Measurements from ENCODE around the gene RICTOR.
A peak's percentile ranks its signal among the peaks of the same experiment; 100 is the strongest.

The RICTOR gene

DNA sequence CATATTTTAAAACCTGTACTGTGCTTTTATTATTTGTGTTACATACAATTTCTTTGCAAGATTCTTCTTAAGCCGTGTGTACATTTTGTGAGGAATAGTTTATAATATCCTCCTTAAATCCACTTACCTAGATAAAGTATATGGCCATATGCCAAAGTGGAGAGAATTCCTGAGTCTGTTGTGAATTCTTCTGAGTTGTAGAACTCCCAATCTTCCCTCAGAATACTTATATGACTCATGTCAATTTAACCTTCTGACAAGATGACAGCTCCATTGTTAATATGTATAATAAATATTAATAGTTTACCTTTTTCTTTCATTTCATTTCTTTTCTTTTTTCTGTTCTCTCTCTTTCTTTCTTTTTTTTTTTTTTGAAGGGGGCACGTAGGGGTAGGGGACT is 6.0 kb upstream of the RICTOR start:
- Histone ChIP-seq H3K9me3 (ENCODE audit: control insufficient read depth, insufficient read depth, low read length) (no peaks in the 10 kb centered on the region), H3K4me1 (ENCODE audit: insufficient read depth, low read length) (no peaks in the 10 kb centered on the region), H3K9ac (ENCODE audit: low read depth, low read length) (no peak overlapping the region), H3K36me3 (ENCODE audit: insufficient read depth, low read length) (no peaks in the 10 kb centered on the region)

DNA sequence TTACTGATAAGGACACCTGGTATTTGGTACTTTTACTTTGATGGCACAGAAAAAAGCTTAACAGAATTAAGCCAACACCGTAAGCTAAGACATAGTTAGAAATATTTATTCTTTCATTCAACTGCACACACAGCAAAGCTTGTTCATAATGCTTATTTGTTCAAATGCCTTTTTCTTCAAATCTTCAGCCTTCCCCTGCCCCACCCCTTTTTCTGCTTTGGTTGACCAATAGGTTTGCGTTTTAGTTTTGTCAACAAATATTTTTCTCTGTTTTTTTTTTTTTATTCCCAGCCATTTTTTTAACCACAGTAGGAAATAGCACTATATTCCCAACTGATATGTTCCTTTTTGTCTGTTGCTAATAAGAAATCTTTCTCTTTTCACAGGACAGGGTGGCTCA is 4.9 kb upstream of the RICTOR start:
- no peaks in the 10 kb centered on the region for H3K4me1 ChIP-seq (ENCODE audit: insufficient read depth, low read length)
- no peaks in the 10 kb centered on the region for H3K36me3 ChIP-seq (ENCODE audit: insufficient read depth, low read length)
- no peak overlapping the region for H3K9ac ChIP-seq (ENCODE audit: low read depth, low read length)
- no peaks in the 10 kb centered on the region for H3K9me3 ChIP-seq (ENCODE audit: control insufficient read depth, insufficient read depth, low read length)

DNA sequence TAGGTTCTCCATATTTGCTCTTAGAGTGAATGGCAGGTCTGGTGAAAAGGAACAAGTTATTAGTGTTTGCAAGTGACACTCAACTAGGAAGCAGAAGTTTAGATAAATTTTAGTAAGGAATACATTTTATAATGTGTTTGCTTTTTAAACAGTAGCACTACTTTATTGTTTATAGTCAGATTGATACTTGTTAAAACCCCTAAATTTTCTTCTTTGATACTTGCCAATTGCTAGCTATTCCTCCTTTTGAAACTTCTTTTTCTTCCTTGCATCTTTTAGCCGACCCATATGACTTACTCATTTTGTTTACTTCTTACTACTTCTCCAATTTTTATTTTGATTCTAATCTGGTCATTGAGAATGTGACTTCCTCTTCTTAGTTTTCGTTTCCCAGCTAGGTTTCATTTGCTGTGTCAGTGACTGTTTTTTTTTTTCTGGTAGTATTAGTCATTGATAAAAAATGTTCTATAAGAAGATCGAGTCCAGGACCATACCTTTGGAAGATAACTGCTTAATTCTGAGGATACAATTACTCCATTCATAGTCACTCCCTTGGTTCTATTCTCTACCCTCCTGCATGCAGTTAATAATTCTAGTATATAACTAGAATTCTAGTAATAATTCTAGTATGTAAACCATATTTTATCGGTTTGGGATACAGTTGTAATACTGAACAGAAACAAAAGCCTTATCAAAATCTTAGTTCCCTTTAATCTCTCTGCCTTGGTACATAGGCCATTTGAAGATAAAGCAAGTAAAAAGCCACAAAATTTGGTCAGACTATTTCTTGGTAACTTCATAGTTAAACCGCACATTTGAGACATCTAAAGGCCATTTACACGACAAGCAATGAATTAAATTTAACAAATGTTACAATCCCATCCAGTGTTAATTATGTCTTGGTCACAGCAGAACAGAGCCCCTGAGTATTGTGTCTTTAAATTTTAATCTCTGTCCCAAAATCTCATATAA is 2.8 kb upstream of the RICTOR start:
- no peak overlapping the region for H3K9ac ChIP-seq (ENCODE audit: low read depth, low read length)
- H3K36me3 ChIP-seq (ENCODE audit: insufficient read depth, low read length): no peaks in the 10 kb centered on the region
- no peaks in the 10 kb centered on the region for H3K4me1 ChIP-seq (ENCODE audit: insufficient read depth, low read length)
- no peaks in the 10 kb centered on the region for H3K9me3 ChIP-seq (ENCODE audit: control insufficient read depth, insufficient read depth, low read length)

DNA sequence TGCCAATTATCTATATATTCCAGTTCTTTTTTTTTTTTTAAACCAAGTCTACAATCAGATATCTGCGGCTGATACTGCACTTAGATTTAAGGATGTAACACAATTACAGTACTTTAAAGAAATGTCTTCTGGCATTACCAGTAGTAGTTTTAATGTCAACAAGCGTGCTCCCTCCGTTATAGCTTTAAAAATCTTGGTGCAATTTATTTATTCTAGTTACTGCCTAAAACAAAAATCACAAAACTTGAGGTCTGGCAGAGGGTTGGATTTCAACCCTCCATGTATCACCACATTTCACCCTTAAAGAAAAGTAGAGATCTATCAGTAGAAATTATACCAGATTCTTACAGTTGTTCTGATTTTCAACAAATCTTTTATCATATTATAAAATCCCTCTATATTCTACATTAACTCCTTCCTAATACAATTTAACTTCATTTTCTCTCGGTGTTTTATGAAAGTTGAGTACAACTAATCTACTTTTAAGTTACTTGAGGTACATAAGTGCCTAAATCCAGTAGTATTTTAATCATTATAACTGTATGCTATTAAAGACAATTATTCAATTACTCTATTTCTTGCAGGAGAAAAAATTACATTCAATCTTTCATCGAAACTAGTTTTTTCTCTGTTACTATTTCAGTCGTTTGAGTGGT is 2.0 kb upstream of the RICTOR start:
- Histone ChIP-seq H3K9ac (ENCODE audit: low read depth, low read length) (no peak overlapping the region), H3K9me3 (ENCODE audit: control insufficient read depth, insufficient read depth, low read length) (no peaks in the 10 kb centered on the region), H3K4me1 (ENCODE audit: insufficient read depth, low read length) (no peaks in the 10 kb centered on the region), H3K36me3 (ENCODE audit: insufficient read depth, low read length) (no peaks in the 10 kb centered on the region)

DNA sequence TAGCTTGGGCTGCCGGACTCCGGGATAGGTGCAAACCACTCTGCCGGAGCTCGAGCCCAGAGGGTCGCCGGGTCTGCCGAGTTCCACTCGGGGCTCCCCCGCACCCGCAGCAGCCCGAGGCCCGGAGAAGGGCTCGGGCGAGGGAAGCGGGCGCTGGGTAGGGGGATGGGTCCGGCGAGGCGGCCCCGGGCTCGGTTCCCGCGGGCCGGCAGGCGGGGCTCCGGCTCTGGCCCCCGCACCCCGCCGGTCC is 507 bp downstream of the RICTOR start:
- Histone ChIP-seq H3K9ac (ENCODE audit: low read depth, low read length) (peak overlapping the region; percentile 98), H3K4me1 (ENCODE audit: insufficient read depth, low read length) (no peaks in the 10 kb centered on the region), H3K9me3 (ENCODE audit: control insufficient read depth, insufficient read depth, low read length) (no peaks in the 10 kb centered on the region), H3K36me3 (ENCODE audit: insufficient read depth, low read length) (no peaks in the 10 kb centered on the region)

DNA sequence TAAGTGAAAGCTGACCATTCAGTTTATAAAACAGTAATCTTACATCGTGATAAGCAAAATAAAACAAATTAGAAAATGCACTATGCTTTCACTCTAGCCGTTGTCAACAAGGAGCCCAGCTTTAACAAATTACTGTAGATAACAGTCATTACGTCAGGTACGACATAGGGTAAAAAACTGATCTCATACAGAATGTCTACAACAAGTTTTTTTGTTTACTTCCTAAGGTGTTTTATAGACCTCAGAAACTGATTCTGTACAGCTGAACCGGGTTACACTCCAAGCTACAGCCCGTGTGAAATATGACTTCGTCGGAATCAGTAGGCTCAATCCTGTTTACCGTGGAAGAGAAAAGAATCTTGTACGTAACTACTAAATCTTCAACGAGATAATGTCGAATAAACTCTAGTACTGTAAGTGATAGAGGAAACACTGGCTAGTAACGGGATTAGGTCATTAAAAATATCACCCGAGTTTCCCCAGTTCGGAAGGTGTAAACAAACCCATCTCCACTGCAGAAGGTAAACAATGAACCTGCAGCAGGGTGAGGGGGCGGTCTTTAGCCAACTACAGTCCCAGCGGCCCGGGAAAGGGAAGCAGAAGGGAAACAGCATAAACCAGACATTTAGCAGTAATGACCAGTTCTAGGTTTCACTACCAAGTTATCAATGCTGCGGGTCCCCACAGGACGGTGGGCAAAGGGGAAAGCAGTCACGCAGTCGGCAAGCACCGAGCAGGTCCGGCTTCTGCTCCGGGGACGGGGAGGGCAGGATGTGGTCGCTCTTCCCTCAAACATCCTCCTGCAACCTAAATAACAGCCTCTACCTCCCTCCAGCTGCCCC is 1.1 kb downstream of the RICTOR start:
- Histone ChIP-seq H3K9ac (ENCODE audit: low read depth, low read length) (peak overlapping the region; percentile 98), H3K36me3 (ENCODE audit: insufficient read depth, low read length) (no peaks in the 10 kb centered on the region), H3K4me1 (ENCODE audit: insufficient read depth, low read length) (no peaks in the 10 kb centered on the region), H3K9me3 (ENCODE audit: control insufficient read depth, insufficient read depth, low read length) (no peaks in the 10 kb centered on the region)

DNA sequence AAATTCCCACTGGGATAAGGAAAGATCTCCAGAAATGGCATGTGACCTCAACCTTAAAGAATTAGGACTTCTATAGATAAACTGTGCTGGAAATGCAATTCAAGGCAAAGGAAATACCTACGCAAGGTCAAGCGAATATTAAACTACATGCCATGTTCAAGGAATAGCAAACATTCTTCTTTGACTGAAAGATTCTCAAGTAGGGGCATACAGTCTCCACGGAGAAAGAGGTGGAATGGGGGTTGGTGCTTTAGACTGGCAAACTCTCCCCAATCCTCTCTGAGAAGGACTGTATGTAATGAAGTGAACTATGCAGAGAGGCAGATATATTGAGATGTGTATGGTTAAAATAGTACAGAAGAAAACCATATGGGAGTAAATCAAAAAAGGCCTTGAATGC is 6.1 kb downstream of the RICTOR start:
- H3K4me1 ChIP-seq (ENCODE audit: insufficient read depth, low read length): no peaks in the 10 kb centered on the region
- H3K9ac ChIP-seq (ENCODE audit: low read depth, low read length): no peak overlapping the region
- H3K9me3 ChIP-seq (ENCODE audit: control insufficient read depth, insufficient read depth, low read length): peaks cover 10% of the 10 kb centered on the region; the same call in 1 of the 2 replicates
- H3K36me3 ChIP-seq (ENCODE audit: insufficient read depth, low read length): peaks cover 5% of the 10 kb centered on the region

DNA sequence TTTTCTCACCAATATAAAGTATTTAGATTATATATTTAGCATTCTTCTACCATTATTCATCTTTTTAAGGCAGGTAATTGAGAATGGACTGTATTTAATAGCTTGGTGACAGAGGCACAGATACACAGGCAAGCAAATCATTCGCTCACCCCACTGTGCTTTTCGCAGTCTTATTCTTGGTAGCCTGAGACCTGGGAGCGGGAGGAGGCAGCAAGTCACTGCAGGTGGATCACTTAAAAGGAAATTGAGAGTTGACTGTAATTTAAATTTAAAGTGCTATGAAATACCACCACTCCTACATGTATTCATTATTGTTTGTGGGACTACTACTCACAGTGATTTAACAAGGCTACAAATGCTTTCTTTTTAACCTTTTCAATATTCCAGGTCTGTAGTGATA is 9.7 kb downstream of the RICTOR start:
- Histone ChIP-seq H3K36me3 (ENCODE audit: insufficient read depth, low read length) (peaks cover 5% of the 10 kb centered on the region), H3K4me1 (ENCODE audit: insufficient read depth, low read length) (no peaks in the 10 kb centered on the region), H3K9me3 (ENCODE audit: control insufficient read depth, insufficient read depth, low read length) (peaks cover 10% of the 10 kb centered on the region; the same call in 1 of the 2 replicates), H3K9ac (ENCODE audit: low read depth, low read length) (no peak overlapping the region)

DNA sequence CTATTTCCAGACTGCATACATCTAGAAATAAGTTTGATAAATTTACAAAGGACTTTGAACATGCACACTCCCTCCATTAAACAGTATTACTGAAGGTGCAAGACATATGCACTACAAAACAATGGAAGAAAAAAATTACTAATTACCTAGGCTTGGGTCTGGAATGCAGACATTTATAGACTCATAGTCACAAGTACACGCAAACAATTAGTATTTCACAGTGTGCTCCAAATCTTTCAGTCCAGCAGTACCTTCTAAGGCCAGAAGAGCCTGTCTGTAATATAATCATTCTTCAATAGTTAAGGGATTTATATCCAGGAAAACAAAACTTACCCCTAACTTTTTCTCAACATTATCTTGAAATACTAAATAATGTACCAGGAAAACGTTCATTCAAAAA is 11.2 kb downstream of the RICTOR start:
- no peaks in the 10 kb centered on the region for H3K4me1 ChIP-seq (ENCODE audit: insufficient read depth, low read length)
- H3K9me3 ChIP-seq (ENCODE audit: control insufficient read depth, insufficient read depth, low read length): peaks cover 10% of the 10 kb centered on the region; the same call in 1 of the 2 replicates
- no peak overlapping the region for H3K9ac ChIP-seq (ENCODE audit: low read depth, low read length)
- H3K36me3 ChIP-seq (ENCODE audit: insufficient read depth, low read length): peaks cover 5% of the 10 kb centered on the region

DNA sequence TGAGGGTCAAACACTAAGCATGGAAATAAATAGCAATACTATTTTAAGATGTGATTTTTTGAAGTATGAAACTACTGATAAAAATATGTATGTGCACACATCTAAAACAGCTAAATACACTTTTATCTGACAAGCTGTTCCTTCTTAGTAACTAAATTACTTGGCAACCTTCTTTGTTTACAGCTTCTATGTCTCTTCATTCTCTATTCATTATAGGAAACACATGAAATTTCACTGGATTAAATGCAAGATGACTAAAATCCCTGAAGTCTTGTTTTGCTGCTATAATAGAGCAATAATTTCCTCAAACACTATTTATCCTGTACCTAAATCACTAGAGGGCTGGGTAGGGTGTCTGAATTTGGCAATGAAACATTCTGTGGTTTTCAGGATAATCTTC is 11.7 kb downstream of the RICTOR start:
- peaks cover 5% of the 10 kb centered on the region for H3K36me3 ChIP-seq (ENCODE audit: insufficient read depth, low read length)
- H3K9ac ChIP-seq (ENCODE audit: low read depth, low read length): no peak overlapping the region
- peaks cover 7% of the 10 kb centered on the region; the same call in 1 of the 2 replicates for H3K9me3 ChIP-seq (ENCODE audit: control insufficient read depth, insufficient read depth, low read length)
- H3K4me1 ChIP-seq (ENCODE audit: insufficient read depth, low read length): no peaks in the 10 kb centered on the region

DNA sequence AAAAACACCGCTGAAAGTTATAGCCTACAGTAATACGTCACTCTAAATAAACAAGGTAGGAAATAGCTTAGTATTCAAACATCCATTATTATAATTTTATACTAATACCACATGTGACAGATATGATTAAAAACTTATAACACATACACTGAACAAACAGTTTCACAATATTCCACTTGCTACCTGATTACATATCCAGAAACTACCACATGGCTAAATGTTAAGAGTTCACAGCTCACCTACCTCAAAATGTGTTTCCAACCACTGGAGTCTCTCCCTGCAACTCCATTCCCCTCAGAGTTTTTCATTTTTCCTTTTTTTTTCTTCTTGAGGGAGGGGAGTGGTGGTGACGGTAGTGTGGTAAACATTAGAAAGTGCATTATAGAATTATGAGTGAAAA is 12.1 kb downstream of the RICTOR start:
- no peaks in the 10 kb centered on the region for H3K4me1 ChIP-seq (ENCODE audit: insufficient read depth, low read length)
- peaks cover 5% of the 10 kb centered on the region for H3K36me3 ChIP-seq (ENCODE audit: insufficient read depth, low read length)
- no peak overlapping the region for H3K9ac ChIP-seq (ENCODE audit: low read depth, low read length)
- 0 out of 2 replicates have a peak, but pooled peaks cover 7% of the 10 kb centered on the region for H3K9me3 ChIP-seq (ENCODE audit: control insufficient read depth, insufficient read depth, low read length)

DNA sequence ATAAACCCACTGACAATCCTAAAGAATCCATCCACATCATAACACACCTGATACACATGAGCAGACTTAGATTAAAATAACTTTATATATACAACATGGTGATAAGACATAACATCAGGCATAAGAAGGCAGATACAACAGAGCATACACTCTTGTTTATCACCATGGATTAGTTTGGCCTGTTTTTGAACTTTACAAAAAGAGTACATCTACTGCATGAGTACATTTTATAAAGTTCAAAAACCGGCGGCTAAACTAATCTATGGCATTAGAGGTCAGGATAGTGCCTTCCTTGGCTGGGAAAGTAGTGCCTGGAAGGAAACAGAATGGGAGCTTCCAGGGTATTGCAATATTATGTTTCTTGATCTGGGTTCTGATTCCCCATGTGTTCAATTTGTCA is 15.1 kb downstream of the RICTOR start:
- no peak overlapping the region for H3K9ac ChIP-seq (ENCODE audit: low read depth, low read length)
- no peaks in the 10 kb centered on the region for H3K9me3 ChIP-seq (ENCODE audit: control insufficient read depth, insufficient read depth, low read length)
- H3K36me3 ChIP-seq (ENCODE audit: insufficient read depth, low read length): no peaks in the 10 kb centered on the region
- H3K4me1 ChIP-seq (ENCODE audit: insufficient read depth, low read length): no peaks in the 10 kb centered on the region

DNA sequence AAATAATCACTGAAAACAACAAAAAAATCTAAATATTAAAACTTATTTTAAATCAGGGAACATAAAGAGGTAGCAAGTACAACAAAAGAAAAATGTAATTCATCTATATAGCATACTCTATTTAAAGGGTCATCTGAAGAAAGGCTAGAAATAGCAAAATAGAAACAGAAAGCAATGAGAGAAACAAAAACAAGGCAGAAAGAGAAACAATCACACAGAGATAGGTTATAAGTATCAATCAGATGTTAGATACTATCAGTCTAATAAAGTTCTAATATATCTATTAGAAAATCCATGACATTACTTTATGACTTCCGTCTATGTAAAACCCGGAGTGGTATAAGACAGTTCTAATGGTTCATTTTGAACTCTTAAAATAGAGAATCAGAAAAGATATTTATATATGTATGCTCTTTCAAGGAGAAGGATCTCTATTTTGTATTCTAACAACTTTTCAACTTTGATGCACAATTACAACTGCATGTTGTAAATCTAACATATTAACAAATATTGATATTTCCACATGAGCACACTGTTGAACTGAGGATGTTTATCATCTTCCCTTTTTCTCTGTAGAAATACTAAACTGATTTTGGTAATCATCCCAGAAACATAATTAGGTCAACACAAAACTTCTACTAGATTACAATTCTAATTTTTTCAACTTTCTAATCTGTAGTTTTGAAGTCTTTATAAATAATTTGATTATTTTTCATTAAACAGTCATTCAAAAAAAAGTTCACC is 15.8 kb downstream of the RICTOR start:
- Histone ChIP-seq H3K9ac (ENCODE audit: low read depth, low read length) (no peak overlapping the region), H3K4me1 (ENCODE audit: insufficient read depth, low read length) (no peaks in the 10 kb centered on the region), H3K36me3 (ENCODE audit: insufficient read depth, low read length) (no peaks in the 10 kb centered on the region), H3K9me3 (ENCODE audit: control insufficient read depth, insufficient read depth, low read length) (no peaks in the 10 kb centered on the region)

DNA sequence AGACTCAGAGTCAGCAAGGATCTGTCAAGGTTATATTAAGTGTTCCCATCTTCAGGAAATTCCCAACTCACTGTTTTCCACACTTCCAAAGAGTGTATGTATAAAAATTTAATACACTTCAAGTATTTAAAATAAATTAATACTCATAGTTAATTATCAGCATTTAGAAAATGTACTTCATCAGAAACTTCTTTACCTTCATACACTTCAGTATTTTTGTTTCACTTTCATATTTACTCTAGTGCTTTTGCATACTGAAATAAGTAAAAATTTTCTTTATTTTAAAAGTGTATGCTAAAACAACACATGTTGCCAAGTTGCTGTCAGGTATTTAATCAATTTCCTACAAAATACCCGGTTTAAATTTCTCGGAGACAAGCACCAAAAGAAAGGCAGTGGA is 16.5 kb downstream of the RICTOR start:
- H3K9ac ChIP-seq (ENCODE audit: low read depth, low read length): no peak overlapping the region
- no peaks in the 10 kb centered on the region for H3K4me1 ChIP-seq (ENCODE audit: insufficient read depth, low read length)
- no peaks in the 10 kb centered on the region for H3K36me3 ChIP-seq (ENCODE audit: insufficient read depth, low read length)
- no peaks in the 10 kb centered on the region for H3K9me3 ChIP-seq (ENCODE audit: control insufficient read depth, insufficient read depth, low read length)
